Subcutaneous adipose tissue (tissue), 4 donors: ENCODE results near the gene TOR1AIP1. TPM values are rescaled to one million over a fixed set of nuclear protein-coding genes. Genes with fewer than 3 reads are reported as not detected.

Experiments
- total RNA-seq, 4 donors: library from RNA; depleted of rRNA; stranded (reverse); fragments of >200 nt; gene quantifications; one replicate each; pipeline ENCODE4 v1.1.0, GENCODE V29; 2016
- TF ChIP-seq, protein P1 (sequence below): fragments of 450-650 bp; IDR thresholded peaks from one replicate; pipeline ENCODE4 v1.5.1; 2016; ENCODE audit warnings: low read depth, mild to moderate bottlenecking, control low read depth, antibody characterized with exemption, moderate library complexity

Gene TOR1AIP1
- total RNA-seq, 4 donors from 2014 or later = 68.5 to 97.1 (median 77.9) TPM

DNA sequence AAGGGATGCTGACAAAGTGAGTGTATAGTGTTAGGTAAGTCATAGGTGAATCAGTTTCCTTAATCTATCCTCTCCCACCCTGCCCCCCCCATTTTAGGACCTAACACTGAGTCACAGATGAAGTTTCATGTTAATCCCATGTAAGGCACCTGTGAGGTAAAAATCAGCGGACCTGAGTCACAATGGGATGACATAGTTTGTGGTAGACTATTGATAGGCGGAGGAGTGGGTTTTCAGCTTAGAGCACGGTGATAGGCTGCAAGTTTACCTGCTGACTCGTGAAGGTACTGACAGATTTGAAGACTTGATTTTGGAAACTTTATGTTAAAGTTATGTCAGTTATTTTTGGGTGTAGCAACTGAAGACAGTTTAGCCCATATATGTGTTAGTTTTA, 1.7 kb downstream of the TOR1AIP1 start:
- TF ChIP-seq, protein P1, sequence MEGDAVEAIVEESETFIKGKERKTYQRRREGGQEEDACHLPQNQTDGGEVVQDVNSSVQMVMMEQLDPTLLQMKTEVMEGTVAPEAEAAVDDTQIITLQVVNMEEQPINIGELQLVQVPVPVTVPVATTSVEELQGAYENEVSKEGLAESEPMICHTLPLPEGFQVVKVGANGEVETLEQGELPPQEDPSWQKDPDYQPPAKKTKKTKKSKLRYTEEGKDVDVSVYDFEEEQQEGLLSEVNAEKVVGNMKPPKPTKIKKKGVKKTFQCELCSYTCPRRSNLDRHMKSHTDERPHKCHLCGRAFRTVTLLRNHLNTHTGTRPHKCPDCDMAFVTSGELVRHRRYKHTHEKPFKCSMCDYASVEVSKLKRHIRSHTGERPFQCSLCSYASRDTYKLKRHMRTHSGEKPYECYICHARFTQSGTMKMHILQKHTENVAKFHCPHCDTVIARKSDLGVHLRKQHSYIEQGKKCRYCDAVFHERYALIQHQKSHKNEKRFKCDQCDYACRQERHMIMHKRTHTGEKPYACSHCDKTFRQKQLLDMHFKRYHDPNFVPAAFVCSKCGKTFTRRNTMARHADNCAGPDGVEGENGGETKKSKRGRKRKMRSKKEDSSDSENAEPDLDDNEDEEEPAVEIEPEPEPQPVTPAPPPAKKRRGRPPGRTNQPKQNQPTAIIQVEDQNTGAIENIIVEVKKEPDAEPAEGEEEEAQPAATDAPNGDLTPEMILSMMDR = no peak

DNA sequence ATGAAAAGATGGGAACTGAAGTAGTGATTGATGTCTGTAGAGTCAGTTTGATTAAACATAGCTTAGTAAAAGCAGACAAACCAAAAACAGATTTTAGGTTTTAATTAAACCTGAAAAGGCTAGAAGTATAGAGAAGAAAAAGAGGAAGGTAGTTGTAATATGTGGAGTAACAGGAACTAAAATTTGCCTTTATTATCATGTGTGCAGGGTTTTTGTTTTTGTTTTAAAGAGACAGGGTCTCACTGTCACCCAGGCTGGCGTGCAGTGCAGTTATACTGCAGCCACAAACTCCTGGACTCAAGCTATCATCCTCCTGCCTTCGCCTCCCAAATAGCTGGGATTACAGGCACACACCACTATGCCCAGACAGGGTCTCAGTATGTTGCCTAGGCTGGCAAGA, 6.0 kb downstream of the TOR1AIP1 start:
- TF ChIP-seq, protein P1 = no peak

DNA sequence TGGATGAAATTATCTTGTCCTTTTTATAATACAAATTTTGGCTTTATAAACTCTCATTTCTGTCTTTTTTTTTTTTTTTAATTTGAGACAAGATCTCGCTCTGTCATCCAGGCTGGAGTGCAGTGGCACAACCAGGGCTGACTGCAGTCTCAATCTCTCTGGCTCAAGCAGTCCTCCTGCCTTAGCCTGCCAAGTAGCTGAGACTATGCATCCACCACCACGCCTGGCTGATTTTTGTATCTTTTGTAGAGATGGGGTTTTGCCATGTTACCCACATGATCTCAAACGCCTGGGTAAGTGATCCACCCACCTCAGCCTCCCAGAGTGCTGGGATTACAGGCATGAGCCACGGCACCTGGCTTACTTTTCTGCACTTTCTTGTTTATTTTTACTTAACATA, 7.5 kb downstream of the TOR1AIP1 start:
- TF ChIP-seq, protein P1 = no peak

DNA sequence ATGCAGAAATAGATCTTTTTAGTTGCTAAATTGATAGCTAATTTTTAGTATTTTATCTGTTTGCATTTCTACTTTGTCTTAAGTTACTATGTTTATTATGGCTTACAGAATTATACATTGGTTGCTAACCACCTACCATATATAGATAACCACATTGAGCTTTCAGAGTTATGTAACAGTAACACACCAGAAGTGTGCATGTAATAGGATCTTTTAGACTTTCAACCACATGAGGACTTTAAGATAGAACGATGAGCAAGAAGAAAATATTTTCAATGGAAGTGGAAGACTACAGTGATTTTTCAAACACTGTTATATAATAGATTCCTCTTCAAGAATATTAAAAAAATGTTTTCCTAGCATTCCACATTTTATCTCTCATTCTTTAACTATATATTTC, 28.8 kb downstream of the TOR1AIP1 start:
- TF ChIP-seq, protein P1 = no peak

DNA sequence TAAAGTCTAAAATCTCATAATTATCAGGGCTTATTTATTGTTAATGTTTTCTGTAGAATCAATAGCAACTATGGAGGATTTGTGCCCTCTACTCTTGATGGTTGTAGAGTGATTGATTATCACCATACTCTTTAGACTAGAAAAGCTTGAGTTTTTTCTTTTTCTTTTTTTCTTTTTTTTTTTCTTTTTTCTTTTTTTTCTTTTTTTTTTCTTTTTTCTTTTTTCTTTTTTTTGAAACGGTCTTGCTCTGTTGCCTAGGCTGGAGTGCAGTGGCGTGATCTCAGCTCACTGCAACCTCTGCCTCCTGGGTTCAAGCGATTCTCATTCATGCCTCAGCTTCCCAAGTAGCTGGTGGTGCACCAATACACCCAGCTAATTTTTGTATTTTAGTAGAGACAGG, 29.7 kb downstream of the TOR1AIP1 start:
- TF ChIP-seq, protein P1 = no peak

DNA sequence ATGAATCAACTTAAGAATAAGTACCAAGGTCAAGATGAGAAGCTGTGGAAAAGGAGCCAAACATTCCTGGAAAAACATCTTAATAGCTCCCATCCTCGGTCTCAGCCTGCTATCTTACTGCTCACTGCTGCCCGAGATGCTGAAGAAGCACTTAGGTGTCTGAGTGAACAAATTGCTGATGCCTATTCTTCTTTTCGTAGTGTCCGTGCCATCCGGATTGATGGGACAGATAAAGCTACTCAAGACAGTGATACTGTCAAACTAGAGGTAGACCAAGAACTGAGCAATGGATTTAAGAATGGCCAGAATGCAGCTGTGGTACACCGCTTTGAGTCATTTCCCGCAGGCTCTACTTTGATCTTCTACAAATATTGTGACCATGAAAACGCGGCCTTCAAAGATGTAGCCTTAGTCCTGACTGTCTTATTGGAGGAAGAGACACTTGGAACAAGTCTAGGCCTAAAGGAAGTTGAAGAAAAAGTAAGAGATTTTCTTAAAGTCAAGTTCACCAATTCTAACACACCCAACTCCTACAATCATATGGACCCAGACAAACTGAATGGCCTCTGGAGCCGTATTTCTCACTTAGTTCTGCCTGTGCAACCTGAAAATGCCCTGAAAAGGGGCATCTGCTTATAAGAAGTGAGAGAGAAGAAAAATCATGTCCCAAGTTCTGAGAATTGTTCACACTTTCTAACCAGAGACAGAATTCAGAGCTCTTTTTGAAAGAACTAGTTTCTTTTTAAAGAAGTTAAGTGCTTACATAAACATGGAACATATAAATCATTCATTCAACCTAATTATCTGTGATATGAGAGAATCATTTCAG, 35.7 kb downstream of the TOR1AIP1 start:
- TF ChIP-seq, protein P1 = no peak

DNA sequence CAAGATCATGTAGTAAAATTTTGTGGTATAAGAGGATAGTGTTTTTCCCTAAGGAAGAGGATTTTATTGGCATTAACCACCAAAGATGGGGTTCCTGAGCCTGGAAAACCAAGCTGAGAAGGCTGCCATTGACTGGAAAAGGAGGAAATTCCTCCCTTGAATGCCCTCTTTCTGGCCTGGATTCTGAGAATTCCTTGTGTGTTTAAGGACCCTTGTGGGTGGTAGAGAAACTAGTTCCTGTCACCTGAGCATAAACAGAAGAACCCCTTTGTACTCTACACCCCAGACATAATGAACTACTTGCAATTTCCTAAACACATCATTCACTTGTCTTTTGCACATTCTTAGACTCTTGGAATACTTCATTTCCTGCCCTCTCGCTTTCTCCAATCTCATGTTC, 39.4 kb downstream of the TOR1AIP1 start:
- TF ChIP-seq, protein P1 = no peak
